Hematopoietic multipotent progenitor cell treated with erythropoietin and hydrocortisone succinate and interleukin-3 and kit ligand, for 6 days (in vitro differentiated cells): Measurements from ENCODE around the gene CELF1.
A peak's percentile ranks its signal among the peaks of the same experiment; 100 is the strongest.

ENCODE experiments used
- DNase-seq: peaks from one replicate; pipeline ENCODE4 v3.0.0-alpha.2; 2015

CELF1 gene

GRCh38 chr11:47478651-47479329 is 74.1 kb downstream of the CELF1 start:
- no peak for DNase-seq

GRCh38 chr11:47477753-47478152 is 75.2 kb downstream of the CELF1 start:
- no peak for DNase-seq

GRCh38 chr11:47477323-47477722 is 75.6 kb downstream of the CELF1 start:
- peak; percentile 74 for DNase-seq

- no peak for DNase-seq
These were observed 82.3 kb downstream of the CELF1 start for GRCh38 chr11:47470671-47471070.

- DNase-seq = no peak
These were observed 83.4 kb downstream of the CELF1 start for GRCh38 chr11:47469361-47470179.

- DNase-seq = no peak
These were observed 84.2 kb downstream of the CELF1 start for GRCh38 chr11:47468598-47469214.

- DNase-seq = no peak
These were observed 85.6 kb downstream of the CELF1 start for GRCh38 chr11:47467357-47467756.

GRCh38 chr11:47466701-47467250 is 86.2 kb downstream of the CELF1 start:
- no peak for DNase-seq

GRCh38 chr11:47466201-47466600 is 86.7 kb downstream of the CELF1 start:
- DNase-seq = no peak

GRCh38 chr11:47464483-47464882 is 88.4 kb downstream of the CELF1 start:
- no peak for DNase-seq

- no peak for DNase-seq
These were observed 91.1 kb downstream of the CELF1 start for GRCh38 chr11:47461876-47462275.

- DNase-seq = no peak
These were observed 92.2 kb downstream of the CELF1 start for GRCh38 chr11:47460571-47461235.

- peak; percentile 94 for DNase-seq
These were observed 98.7 kb downstream of the CELF1 start for GRCh38 chr11:47454258-47454671.

GRCh38 chr11:47453365-47453764 is 99.6 kb downstream of the CELF1 start:
- DNase-seq = peak; percentile 17

GRCh38 chr11:47451990-47452389 is 100.9 kb downstream of the CELF1 start:
- DNase-seq = no peak

- no peak for DNase-seq
These were observed 101.5 kb downstream of the CELF1 start for GRCh38 chr11:47451436-47451835.

- no peak for DNase-seq
These were observed 103.4 kb downstream of the CELF1 start for GRCh38 chr11:47449541-47449940.

- DNase-seq = no peak
These were observed 104.1 kb downstream of the CELF1 start, which contains the start of gene RAPSN for GRCh38 chr11:47448566-47449427. TSS of gene RAPSN (minus strand) at chr11:47449136. CDS start at chr11:47448964, 172 bp downstream.

GRCh38 chr11:47447906-47448305 is 105.0 kb downstream of the CELF1 start:
- DNase-seq = no peak

GRCh38 chr11:47446833-47447232 is 106.1 kb downstream of the CELF1 start:
- no peak for DNase-seq

GRCh38 chr11:47445840-47446239 is 107.1 kb downstream of the CELF1 start:
- no peak for DNase-seq

- no peak for DNase-seq
These were observed 109.1 kb downstream of the CELF1 start for GRCh38 chr11:47443817-47444216.
